ENCODE measurements around the gene CCNL1. TPM values are rescaled to one million over a fixed set of nuclear protein-coding genes. Genes with fewer than 3 reads are reported as not detected.

CCNL1 gene
- total RNA-seq, 1 experiment from 2014 or later, result 118 TPM

DNA sequence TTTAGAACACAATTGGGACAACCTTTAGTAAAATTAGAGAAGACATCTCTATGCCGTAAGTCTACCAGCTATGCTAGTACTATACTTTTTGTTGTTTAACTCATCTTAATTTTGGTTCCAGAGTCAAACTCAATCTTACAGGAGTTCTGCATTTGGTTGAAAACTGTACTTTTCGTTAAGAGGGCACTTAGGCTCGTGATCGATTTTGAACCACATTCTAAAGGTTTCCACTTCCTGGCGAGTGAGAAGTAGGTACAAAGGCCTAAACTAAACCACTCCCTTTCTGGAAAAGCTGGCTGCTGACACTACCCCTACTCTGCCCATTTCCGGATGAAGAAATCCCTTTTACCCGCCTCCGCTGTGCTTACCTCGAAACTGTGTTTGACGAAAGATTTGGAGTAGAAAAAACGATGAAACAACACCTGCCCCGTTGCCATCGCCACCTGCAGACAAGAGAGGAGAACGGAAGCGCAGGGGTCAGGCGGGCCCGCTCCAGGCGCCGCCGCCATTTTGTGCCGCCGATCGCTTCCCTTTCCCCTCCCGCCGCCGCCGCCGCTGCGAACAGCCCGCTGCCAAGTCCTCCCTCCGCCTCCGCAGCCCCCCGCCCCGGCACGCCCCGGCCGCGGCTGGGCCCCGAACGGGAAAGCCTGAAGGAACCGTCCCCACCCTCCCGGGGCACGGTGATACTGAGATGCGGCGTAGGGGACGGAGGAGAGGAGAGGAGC is 748 bp downstream of the CCNL1 start:
- Histone ChIP-seq H3K9me3 (ENCODE audit: control insufficient read depth, insufficient read depth, low read depth, low read length) (no peaks in the 10 kb centered on the region), H3K27ac (ENCODE audit: low read length) (peak overlapping the region; percentile 100), H3K27me3 (ENCODE audit: control insufficient read depth, insufficient read depth, low read length) (no peaks in the 10 kb centered on the region), H3K4me1 (ENCODE audit: control insufficient read depth, insufficient read depth, low read length) (peaks cover 45% of the 10 kb centered on the region), H3K4me3 (ENCODE audit: low read depth in 2 of 2, low read length in 2 of 2) (peak overlapping the region; percentile 71 to 88), H3K36me3 (ENCODE audit: control insufficient read depth, insufficient read depth, low read length) (peaks cover 50% of the 10 kb centered on the region)
- TF ChIP-seq POLR2AphosphoS5 (IDR thresholded peaks at IDR 0.05; ENCODE audit: low read depth, low read length) (no peak), TCF7L2 (IDR thresholded peaks at IDR 0.05; ENCODE audit: low read depth, low read length) (no peak)
- TF ChIP-seq, protein P1, sequence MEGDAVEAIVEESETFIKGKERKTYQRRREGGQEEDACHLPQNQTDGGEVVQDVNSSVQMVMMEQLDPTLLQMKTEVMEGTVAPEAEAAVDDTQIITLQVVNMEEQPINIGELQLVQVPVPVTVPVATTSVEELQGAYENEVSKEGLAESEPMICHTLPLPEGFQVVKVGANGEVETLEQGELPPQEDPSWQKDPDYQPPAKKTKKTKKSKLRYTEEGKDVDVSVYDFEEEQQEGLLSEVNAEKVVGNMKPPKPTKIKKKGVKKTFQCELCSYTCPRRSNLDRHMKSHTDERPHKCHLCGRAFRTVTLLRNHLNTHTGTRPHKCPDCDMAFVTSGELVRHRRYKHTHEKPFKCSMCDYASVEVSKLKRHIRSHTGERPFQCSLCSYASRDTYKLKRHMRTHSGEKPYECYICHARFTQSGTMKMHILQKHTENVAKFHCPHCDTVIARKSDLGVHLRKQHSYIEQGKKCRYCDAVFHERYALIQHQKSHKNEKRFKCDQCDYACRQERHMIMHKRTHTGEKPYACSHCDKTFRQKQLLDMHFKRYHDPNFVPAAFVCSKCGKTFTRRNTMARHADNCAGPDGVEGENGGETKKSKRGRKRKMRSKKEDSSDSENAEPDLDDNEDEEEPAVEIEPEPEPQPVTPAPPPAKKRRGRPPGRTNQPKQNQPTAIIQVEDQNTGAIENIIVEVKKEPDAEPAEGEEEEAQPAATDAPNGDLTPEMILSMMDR (IDR thresholded peaks at IDR 0.05), result peak; percentile 41
- in situ Hi-C loops (cut with HindIII; ENCODE audit: low pct_unique_long_range_greater_than_20kb, low sequenced_read_pairs) (no loop called here), intact Hi-C loops (cut with micrococcal nuclease; ENCODE audit: unreplicated experiment) (no loop called here)
- DNase-seq (ENCODE audit: low read depth, low spot score), result no peak
- CTCF ChIA-PET, result interaction anchor here (0.7 kb wide), 1 partner anchor 16 kb away, joined by 3 read pairs; no protein-coding TSS in a partner anchor
- BruUV-seq (replicated peaks), result no TSS peak
- peak; percentile 62 for ATAC-seq
- POLR2A ChIA-PET, result interaction anchor here (0.7 to 2.7 kb wide), 2 partner anchors 15 to 16 kb away, joined by 3 to 59 read pairs; no protein-coding TSS in a partner anchor

DNA sequence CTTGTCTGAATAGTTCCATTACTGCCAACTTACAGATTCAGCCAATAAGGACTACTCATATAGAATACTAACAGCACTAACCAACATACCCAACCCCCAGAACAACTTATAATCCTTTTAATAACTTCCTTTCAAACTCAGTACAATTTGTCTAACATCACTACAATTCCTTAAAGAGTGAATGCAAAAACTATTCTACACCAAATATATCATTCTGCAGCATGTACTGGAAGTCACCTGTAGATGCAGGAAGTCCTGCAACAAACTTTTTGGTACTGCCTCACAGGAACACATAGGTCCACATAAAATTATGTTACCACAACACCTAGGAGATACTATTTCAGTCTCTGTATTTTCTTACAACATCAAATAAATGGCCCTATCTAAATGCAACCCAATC is 2.1 kb downstream of the CCNL1 start:
- Histone ChIP-seq H3K27me3 (ENCODE audit: control insufficient read depth, insufficient read depth, low read length) (no peaks in the 10 kb centered on the region), H3K36me3 (ENCODE audit: control insufficient read depth, insufficient read depth, low read length) (peaks cover 64% of the 10 kb centered on the region), H3K4me1 (ENCODE audit: control insufficient read depth, insufficient read depth, low read length) (peaks cover 55% of the 10 kb centered on the region), H3K4me3 (ENCODE audit: low read depth in 2 of 2, low read length in 2 of 2) (peak overlapping the region; percentile 71 to 88), H3K9me3 (ENCODE audit: control insufficient read depth, insufficient read depth, low read depth, low read length) (no peaks in the 10 kb centered on the region), H3K27ac (ENCODE audit: low read length) (peak overlapping the region; percentile 100)
- ATAC-seq (no peak), DNase-seq (ENCODE audit: low read depth, low spot score) (no peak)
- in situ Hi-C loops (cut with HindIII; ENCODE audit: low pct_unique_long_range_greater_than_20kb, low sequenced_read_pairs), result no loop called here
- intact Hi-C loops (cut with micrococcal nuclease; ENCODE audit: unreplicated experiment), result no loop called here
- POLR2A ChIA-PET, result no interaction called here
- BruUV-seq (replicated peaks), result no TSS peak
- CTCF ChIA-PET, result no interaction called here
- TF ChIP-seq, protein P1 (IDR thresholded peaks at IDR 0.05), result no peak
- 0 out of 2 replicates have a peak, but pooled peaks have one; percentile 10 for TF ChIP-seq POLR2AphosphoS5 (IDR thresholded peaks at IDR 0.05; ENCODE audit: low read depth, low read length)

DNA sequence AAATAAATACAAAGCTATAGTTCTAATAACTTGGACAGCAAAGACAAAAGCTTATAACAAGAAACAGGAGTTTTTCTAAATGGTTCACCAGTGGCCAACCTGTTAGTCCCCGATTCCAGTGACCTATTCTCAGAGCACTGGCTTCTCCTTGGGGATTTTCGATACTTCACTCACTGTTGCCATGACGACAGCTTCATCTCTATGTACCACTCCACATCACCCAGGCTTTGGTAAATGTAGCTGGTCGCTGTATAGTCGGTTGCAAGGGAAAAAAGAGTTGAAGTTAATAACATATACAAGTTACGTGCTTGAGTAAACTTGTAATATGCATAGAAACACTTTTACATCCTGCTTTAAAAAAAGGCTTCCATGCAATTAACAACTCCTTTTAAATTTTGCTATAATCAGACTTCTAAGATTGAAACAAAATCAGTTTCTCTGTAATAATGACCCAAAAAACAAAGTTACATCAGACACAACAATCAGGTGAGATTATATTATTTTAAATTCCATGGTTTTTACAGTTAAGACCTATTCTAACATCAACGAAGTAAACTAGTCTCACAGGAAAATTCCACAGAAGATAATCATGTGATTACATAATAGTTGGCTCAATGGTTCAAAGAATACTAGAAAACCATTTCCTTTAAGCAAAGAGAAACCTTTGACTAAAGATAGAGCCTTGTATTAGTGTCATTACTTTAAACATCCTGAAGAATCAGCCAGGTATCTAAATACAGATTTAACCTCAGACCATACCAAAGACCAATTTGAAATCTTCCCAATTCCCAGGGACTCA is 2.9 kb downstream of the CCNL1 start:
- intact Hi-C loops (cut with micrococcal nuclease; ENCODE audit: unreplicated experiment), result no loop called here
- DNase-seq (ENCODE audit: low read depth, low spot score), result no peak
- peaks cover 72% of the 10 kb centered on the region for H3K36me3 ChIP-seq (ENCODE audit: control insufficient read depth, insufficient read depth, low read length)
- ChIA-PET POLR2A (interaction anchor here (0.9 to 1.2 kb wide), 2 partner anchors 18 to 486 kb away, joined by 3 to 4 read pairs; no protein-coding TSS in a partner anchor), CTCF (no interaction called here)
- ATAC-seq, result no peak
- H3K27me3 ChIP-seq (ENCODE audit: control insufficient read depth, insufficient read depth, low read length), result no peaks in the 10 kb centered on the region
- peaks cover 55% of the 10 kb centered on the region for H3K4me1 ChIP-seq (ENCODE audit: control insufficient read depth, insufficient read depth, low read length)
- peak overlapping the region; percentile 71 to 88 for H3K4me3 ChIP-seq (ENCODE audit: low read depth in 2 of 2, low read length in 2 of 2)
- BruUV-seq (replicated peaks), result no TSS peak
- TF ChIP-seq POLR2AphosphoS5 (IDR thresholded peaks at IDR 0.05; ENCODE audit: low read depth, low read length), result no peak
- no peak for TF ChIP-seq SIN3A (IDR thresholded peaks at IDR 0.05; ENCODE audit: borderline replicate concordance, insufficient read depth, low read depth, low read length)
- TF ChIP-seq, protein P1 (IDR thresholded peaks at IDR 0.05), result no peak
- TF ChIP-seq, protein P2, sequence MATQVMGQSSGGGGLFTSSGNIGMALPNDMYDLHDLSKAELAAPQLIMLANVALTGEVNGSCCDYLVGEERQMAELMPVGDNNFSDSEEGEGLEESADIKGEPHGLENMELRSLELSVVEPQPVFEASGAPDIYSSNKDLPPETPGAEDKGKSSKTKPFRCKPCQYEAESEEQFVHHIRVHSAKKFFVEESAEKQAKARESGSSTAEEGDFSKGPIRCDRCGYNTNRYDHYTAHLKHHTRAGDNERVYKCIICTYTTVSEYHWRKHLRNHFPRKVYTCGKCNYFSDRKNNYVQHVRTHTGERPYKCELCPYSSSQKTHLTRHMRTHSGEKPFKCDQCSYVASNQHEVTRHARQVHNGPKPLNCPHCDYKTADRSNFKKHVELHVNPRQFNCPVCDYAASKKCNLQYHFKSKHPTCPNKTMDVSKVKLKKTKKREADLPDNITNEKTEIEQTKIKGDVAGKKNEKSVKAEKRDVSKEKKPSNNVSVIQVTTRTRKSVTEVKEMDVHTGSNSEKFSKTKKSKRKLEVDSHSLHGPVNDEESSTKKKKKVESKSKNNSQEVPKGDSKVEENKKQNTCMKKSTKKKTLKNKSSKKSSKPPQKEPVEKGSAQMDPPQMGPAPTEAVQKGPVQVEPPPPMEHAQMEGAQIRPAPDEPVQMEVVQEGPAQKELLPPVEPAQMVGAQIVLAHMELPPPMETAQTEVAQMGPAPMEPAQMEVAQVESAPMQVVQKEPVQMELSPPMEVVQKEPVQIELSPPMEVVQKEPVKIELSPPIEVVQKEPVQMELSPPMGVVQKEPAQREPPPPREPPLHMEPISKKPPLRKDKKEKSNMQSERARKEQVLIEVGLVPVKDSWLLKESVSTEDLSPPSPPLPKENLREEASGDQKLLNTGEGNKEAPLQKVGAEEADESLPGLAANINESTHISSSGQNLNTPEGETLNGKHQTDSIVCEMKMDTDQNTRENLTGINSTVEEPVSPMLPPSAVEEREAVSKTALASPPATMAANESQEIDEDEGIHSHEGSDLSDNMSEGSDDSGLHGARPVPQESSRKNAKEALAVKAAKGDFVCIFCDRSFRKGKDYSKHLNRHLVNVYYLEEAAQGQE (IDR thresholded peaks at IDR 0.05; ENCODE audit: insufficient read depth in 1 of 2, low read depth in 2 of 2, low read length in 1 of 2), result no peak
- no peak for TF ChIP-seq TCF7L2 (IDR thresholded peaks at IDR 0.05; ENCODE audit: low read depth, low read length)
- in situ Hi-C loops (cut with HindIII; ENCODE audit: low pct_unique_long_range_greater_than_20kb, low sequenced_read_pairs), result no loop called here
- peak overlapping the region; percentile 100 for H3K27ac ChIP-seq (ENCODE audit: low read length)
- no peaks in the 10 kb centered on the region for H3K9me3 ChIP-seq (ENCODE audit: control insufficient read depth, insufficient read depth, low read depth, low read length)

Data from Panc1 (cell line).